Activated naive CD4-positive, alpha-beta T cell treated with anti-CD3 and anti-CD28 coated beads for 36 hours (primary cell): ENCODE data around the gene ORM2. TPM values are rescaled to one million over a fixed set of nuclear protein-coding genes. Genes with fewer than 3 reads are reported as not detected.
A peak's percentile ranks its signal among the peaks of the same experiment; 100 is the strongest.

Source experiments
- CTCF ChIA-PET: fragments of 350-600 bp; sonication (Branson Sonifier 250); formaldehyde crosslinking; loops from one replicate; lab custom pipeline; 2021; ENCODE audit warnings: antibody characterized with exemption; lab: Charles Lee
- DNase-seq: peaks from one replicate; pipeline ENCODE4 v3.0.0-alpha.2; 2020
- H3K27ac Mint-ChIP-seq: one replicate; pipeline ENCODE4 v1.8.0; 2021; ENCODE audit warnings: mild to moderate bottlenecking, mixed read lengths
- H3K27me3 Mint-ChIP-seq: one replicate; pipeline ENCODE4 v1.8.0; 2021; ENCODE audit warnings: low read depth, mixed read lengths
- H3K36me3 Mint-ChIP-seq: one replicate; pipeline ENCODE4 v1.8.0; 2021; ENCODE audit warnings: low read depth, mixed read lengths
- H3K4me1 Mint-ChIP-seq: one replicate; pipeline ENCODE4 v1.8.0; 2021; ENCODE audit warnings: low read depth, mixed read lengths
- H3K4me3 Mint-ChIP-seq: one replicate; pipeline ENCODE4 v1.8.0; 2021; ENCODE audit warnings: mild to moderate bottlenecking, moderate library complexity, mixed read lengths
- H3K9me3 Mint-ChIP-seq: one replicate; pipeline ENCODE4 v1.8.0; 2021; ENCODE audit warnings: mixed read lengths
- intact Hi-C: fragments of 100-400 bp; cut with micrococcal nuclease; formaldehyde crosslinking; loops from one replicate; pipeline ENCODE4 v1.15.1; 2023
- total RNA-seq, 2 experiments: library from RNA; stranded (reverse); gene quantifications; one replicate each; pipeline ENCODE4 v1.2.3, GENCODE V29; 2021

ORM2 gene
- total RNA-seq, 2 experiments from 2014 or later, result not detected

- Mint-ChIP-seq H3K4me1 (peaks cover 82% of the 10 kb centered on the region), H3K27ac (peak overlapping the region; percentile 95), H3K36me3 (peaks cover 65% of the 10 kb centered on the region), H3K4me3 (peak overlapping the region; percentile 67), H3K9me3 (no peaks in the 10 kb centered on the region), H3K27me3 (no peaks in the 10 kb centered on the region)
- intact Hi-C loops, result loop anchor here (1.0 to 10.0 kb wide), 4 partner anchors 9 to 857 kb away; no protein-coding TSS in a partner anchor
- peak; percentile 71 for DNase-seq
- CTCF ChIA-PET, result interaction anchor here (1.0 to 2.4 kb wide), 11 partner anchors 9 to 33 kb away, joined by 3 to 14 read pairs (median 5); partner anchors contain the start of gene AKNA
Observed at GRCh38 chr9:114371973-114372917, 42.6 kb downstream of the ORM2 start.

- peaks cover 81% of the 10 kb centered on the region for H3K4me1 Mint-ChIP-seq
Observed at GRCh38 chr9:114372921-114373448, 43.3 kb downstream of the ORM2 start.

GRCh38 chr9:114373960-114374730 lies 44.5 kb downstream of the ORM2 start:
- DNase-seq, result peak; percentile 56
- Mint-ChIP-seq H3K36me3 (peaks cover 69% of the 10 kb centered on the region), H3K27ac (peak overlapping the region; percentile 95), H3K4me1 (peaks cover 84% of the 10 kb centered on the region), H3K27me3 (no peaks in the 10 kb centered on the region), H3K9me3 (no peaks in the 10 kb centered on the region), H3K4me3 (peak overlapping the region; percentile 7)
- intact Hi-C loops, result loop anchor here (1.0 to 10.0 kb wide), 4 partner anchors 11 to 859 kb away; no protein-coding TSS in a partner anchor
- CTCF ChIA-PET, result interaction anchor here (0.9 to 2.0 kb wide), 5 partner anchors 7 to 14 kb away, joined by 4 to 11 read pairs (median 7); partner anchors contain the start of gene AKNA

More at GRCh38 chr9:114372921-114373448, 43.3 kb downstream of the ORM2 start:
- Mint-ChIP-seq H3K9me3 (no peaks in the 10 kb centered on the region), H3K27ac (peak overlapping the region; percentile 95), H3K36me3 (peaks cover 64% of the 10 kb centered on the region), H3K27me3 (no peaks in the 10 kb centered on the region), H3K4me3 (peak overlapping the region; percentile 67)
- peak; percentile 93 for DNase-seq
- intact Hi-C loops, result loop anchor here (1.0 to 10.0 kb wide), 6 partner anchors 10 to 858 kb away; no protein-coding TSS in a partner anchor
- CTCF ChIA-PET, result interaction anchor here (0.9 to 2.4 kb wide), 7 partner anchors 9 to 20 kb away, joined by 3 to 11 read pairs (median 7); partner anchors contain the start of gene AKNA

GRCh38 chr9:114374936-114375335 lies 45.3 kb downstream of the ORM2 start:
- Mint-ChIP-seq H3K4me3 (no peak overlapping the region), H3K27ac (peak overlapping the region; percentile 95), H3K4me1 (peaks cover 87% of the 10 kb centered on the region), H3K9me3 (no peaks in the 10 kb centered on the region), H3K27me3 (no peaks in the 10 kb centered on the region), H3K36me3 (peaks cover 70% of the 10 kb centered on the region)
- DNase-seq, result no peak
- CTCF ChIA-PET, result no interaction called here
- intact Hi-C loops, result loop anchor here (5.0 to 10.0 kb wide), 2 partner anchors 38 to 860 kb away; no protein-coding TSS in a partner anchor

- Mint-ChIP-seq H3K9me3 (no peaks in the 10 kb centered on the region), H3K36me3 (peaks cover 73% of the 10 kb centered on the region), H3K27me3 (no peaks in the 10 kb centered on the region), H3K27ac (peak overlapping the region; percentile 95), H3K4me1 (peaks cover 88% of the 10 kb centered on the region), H3K4me3 (no peak overlapping the region)
- peak; percentile 43 for DNase-seq
- CTCF ChIA-PET, result no interaction called here
- intact Hi-C loops, result loop anchor here (10.0 kb wide), 1 partner anchor 861 kb away; no protein-coding TSS in a partner anchor
Observed at GRCh38 chr9:114375386-114376175, 45.9 kb downstream of the ORM2 start.

- peak overlapping the region; percentile 80 for H3K27ac Mint-ChIP-seq
- H3K4me3 Mint-ChIP-seq, result no peak overlapping the region
- no peaks in the 10 kb centered on the region for H3K9me3 Mint-ChIP-seq
- intact Hi-C loops, result loop anchor here (10.0 kb wide), 1 partner anchor 862 kb away; no protein-coding TSS in a partner anchor
- DNase-seq, result no peak
- CTCF ChIA-PET, result interaction anchor here (0.7 kb wide), 1 partner anchor 29 kb away, joined by 3 read pairs; no protein-coding TSS in a partner anchor
- peaks cover 68% of the 10 kb centered on the region for H3K36me3 Mint-ChIP-seq
- H3K27me3 Mint-ChIP-seq, result no peaks in the 10 kb centered on the region
- peaks cover 85% of the 10 kb centered on the region for H3K4me1 Mint-ChIP-seq
Observed at GRCh38 chr9:114376586-114377445, 47.1 kb downstream of the ORM2 start.

- H3K36me3 Mint-ChIP-seq, result peaks cover 64% of the 10 kb centered on the region
- peak overlapping the region; percentile 80 for H3K27ac Mint-ChIP-seq
- DNase-seq, result no peak
- intact Hi-C loops, result loop anchor here (10.0 kb wide), 1 partner anchor 863 kb away; no protein-coding TSS in a partner anchor
- H3K4me1 Mint-ChIP-seq, result peaks cover 87% of the 10 kb centered on the region
- no peaks in the 10 kb centered on the region for H3K9me3 Mint-ChIP-seq
- no peaks in the 10 kb centered on the region for H3K27me3 Mint-ChIP-seq
- H3K4me3 Mint-ChIP-seq, result no peak overlapping the region
- CTCF ChIA-PET, result no interaction called here
Observed at GRCh38 chr9:114378016-114378415, 48.3 kb downstream of the ORM2 start.

- Mint-ChIP-seq H3K4me3 (no peak overlapping the region), H3K4me1 (peaks cover 88% of the 10 kb centered on the region), H3K36me3 (peaks cover 63% of the 10 kb centered on the region), H3K27me3 (no peaks in the 10 kb centered on the region), H3K27ac (peak overlapping the region; percentile 80), H3K9me3 (no peaks in the 10 kb centered on the region)
- intact Hi-C loops, result loop anchor here (10.0 kb wide), 1 partner anchor 864 kb away; no protein-coding TSS in a partner anchor
- CTCF ChIA-PET, result interaction anchor here (0.9 to 1.8 kb wide), 2 partner anchors 11 to 21 kb away, joined by 3 read pairs; no protein-coding TSS in a partner anchor
- DNase-seq, result no peak
Observed at GRCh38 chr9:114378883-114379282, 49.2 kb downstream of the ORM2 start.
